SK-N-MC (cell line): ENCODE results near the gene ZNF438.

ENCODE experiments used
- DNase-seq: peaks from one replicate; pipeline ENCODE4 v3.0.0-alpha.2; 2011; ENCODE audit warnings: low read depth, low spot score
- H3K27ac ChIP-seq: fragments of 200-600 bp; sonication (generic); 2 replicates; pipeline ENCODE4 v1.5.1; 2016; ENCODE audit warnings: mixed run types
- H3K36me3 ChIP-seq: fragments of 200-600 bp; sonication (generic); 2 replicates; pipeline ENCODE4 v1.6.1; 2017; ENCODE audit warnings: antibody characterized with exemption, low read length, mixed read lengths; ENCODE audit not compliant: insufficient read depth
- H3K4me3 ChIP-seq: fragments of 200-600 bp; sonication (generic); 2 replicates; pipeline ENCODE4 v1.5.1; 2016
- H3K9ac ChIP-seq: fragments of 200-600 bp; sonication (generic); 2 replicates; pipeline ENCODE4 v1.8.0; 2017; ENCODE audit warnings: mixed run types, mixed read lengths; ENCODE audit not compliant: insufficient read length
- H3K9me3 ChIP-seq: fragments of 200-600 bp; sonication (generic); 2 replicates; pipeline ENCODE4 v1.6.1; 2017; ENCODE audit warnings: low read depth, mild to moderate bottlenecking, antibody characterized with exemption, low read length, moderate library complexity, mixed read lengths
- EZH2 ChIP-seq: fragments of 200-600 bp; sonication (generic); IDR thresholded peaks from one replicate; pipeline ENCODE4 v1.6.1; 2017; ENCODE audit warnings: antibody characterized with exemption
- FOXP2 ChIP-seq: optimal IDR thresholded peaks from 2 replicates; pipeline ENCODE3; 2011; ENCODE audit warnings: mild to moderate bottlenecking, moderate library complexity; ENCODE audit not compliant: insufficient read depth; ENCODE audit errors: extremely low read length, control extremely low read depth
- POLR2AphosphoS5 ChIP-seq: IDR thresholded peaks from 2 replicates; pipeline ENCODE4 v1.6.1; 2012; ENCODE audit warnings: mild to moderate bottlenecking, low read depth, low read length, borderline replicate concordance

The ZNF438 gene

DNA sequence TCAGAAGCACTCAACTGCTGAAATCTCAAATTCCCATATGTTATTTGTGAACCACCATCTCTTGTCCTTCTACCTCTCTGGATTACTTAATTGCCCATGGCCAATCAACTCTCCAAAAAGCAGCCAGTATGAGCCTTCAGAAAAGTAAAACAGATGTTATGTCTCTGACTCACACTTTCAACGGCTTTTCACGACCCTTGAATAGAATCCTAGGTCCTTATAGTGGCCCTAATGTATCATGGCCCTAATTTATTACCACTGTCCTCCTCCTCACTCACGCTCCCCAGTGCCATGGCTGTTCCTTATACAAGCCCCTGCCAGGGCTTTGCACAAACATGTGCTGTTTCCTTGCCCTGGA, 20.0 kb downstream of the ZNF438 start:
- TF ChIP-seq POLR2AphosphoS5 (no peak), FOXP2 (no peak), EZH2 (no peak)
- H3K27ac ChIP-seq = no peak overlapping the region

DNA sequence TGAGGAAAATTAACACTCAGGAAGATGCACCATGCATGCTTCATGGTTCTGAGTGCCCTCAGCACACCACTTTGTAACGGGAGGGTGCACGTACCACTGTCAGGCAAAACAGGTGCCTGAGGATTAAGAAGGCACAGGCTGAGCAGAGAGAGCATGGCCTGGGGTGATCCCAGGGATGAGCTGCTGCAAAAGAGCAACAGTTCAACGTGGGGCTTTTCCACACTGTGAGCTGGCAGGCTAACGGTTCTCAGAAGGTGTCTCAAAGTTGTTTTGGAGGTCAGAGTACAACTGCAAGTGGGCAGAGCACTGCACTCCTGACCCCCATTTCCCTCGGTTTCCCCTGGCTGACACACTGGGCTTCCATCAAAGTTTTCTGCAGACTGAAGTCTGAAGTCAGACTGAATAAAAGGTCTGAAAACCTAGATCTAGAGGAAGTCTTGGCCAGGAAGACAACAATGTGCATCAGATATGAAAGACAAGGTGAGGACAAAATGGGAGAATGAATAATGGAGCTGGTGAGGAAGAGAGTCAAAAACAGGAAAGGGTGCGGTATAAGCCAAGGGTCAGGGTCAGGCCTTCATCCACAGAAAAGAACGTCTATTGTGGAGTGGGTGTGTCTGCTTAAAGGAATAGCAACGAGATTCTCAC, 20.5 kb downstream of the ZNF438 start:
- TF ChIP-seq POLR2AphosphoS5 (no peak), EZH2 (no peak), FOXP2 (no peak)
- no peak overlapping the region for H3K9ac ChIP-seq
- H3K4me3 ChIP-seq = no peak overlapping the region
- H3K36me3 ChIP-seq = no peaks in the 10 kb centered on the region
- no peak for DNase-seq
- H3K27ac ChIP-seq = no peak overlapping the region
- H3K9me3 ChIP-seq = no peaks in the 10 kb centered on the region

More for the DNA sequence above, 20.0 kb downstream of the ZNF438 start:
- H3K9me3 ChIP-seq = no peaks in the 10 kb centered on the region
- DNase-seq = no peak
- H3K9ac ChIP-seq = no peak overlapping the region
- no peaks in the 10 kb centered on the region for H3K36me3 ChIP-seq
- H3K4me3 ChIP-seq = no peak overlapping the region

DNA sequence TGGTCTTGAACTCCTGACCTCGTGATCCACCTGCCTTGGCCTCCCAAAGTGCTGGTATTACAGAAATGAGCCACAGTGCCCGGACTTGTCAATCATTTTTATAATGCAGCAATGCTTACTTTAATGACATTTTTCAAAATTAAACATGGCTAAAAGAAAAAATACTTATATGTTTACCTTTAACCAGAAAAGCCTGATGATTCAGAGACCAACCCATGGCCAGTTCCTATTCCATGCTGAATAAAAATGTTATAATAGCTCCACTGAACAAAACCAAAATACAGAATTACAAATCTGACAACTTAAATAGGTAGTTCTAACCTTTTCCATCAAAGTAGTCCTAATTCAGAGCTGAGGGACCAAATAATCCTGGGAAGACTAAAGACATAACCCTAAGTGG, 21.6 kb downstream of the ZNF438 start:
- no peak overlapping the region for H3K9ac ChIP-seq
- TF ChIP-seq POLR2AphosphoS5 = no peak
- TF ChIP-seq EZH2 = no peak
- no peak for TF ChIP-seq FOXP2
- no peak for DNase-seq
- no peaks in the 10 kb centered on the region for H3K36me3 ChIP-seq
- H3K9me3 ChIP-seq = no peaks in the 10 kb centered on the region
- H3K4me3 ChIP-seq = no peak overlapping the region
- no peak overlapping the region for H3K27ac ChIP-seq

DNA sequence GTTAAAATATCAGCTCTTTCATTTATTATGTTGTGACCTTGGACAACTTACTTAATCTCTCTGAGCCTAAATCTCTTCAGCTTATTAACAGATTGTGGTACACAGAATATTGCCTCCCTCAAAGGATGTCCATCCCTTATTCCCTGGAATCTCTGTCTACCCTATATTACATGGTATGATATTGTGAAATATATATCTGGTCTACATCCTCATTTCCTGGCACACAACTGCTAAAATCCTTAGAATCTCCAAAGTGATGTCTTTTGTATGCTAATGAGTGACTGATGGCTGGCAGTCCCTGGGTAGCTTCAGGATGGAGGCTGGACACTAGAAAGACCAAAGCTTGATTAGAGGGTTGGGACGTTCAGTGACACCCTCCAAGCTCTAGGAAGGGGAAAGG, 25.8 kb downstream of the ZNF438 start:
- H3K9ac ChIP-seq = no peak overlapping the region
- H3K27ac ChIP-seq = no peak overlapping the region
- no peaks in the 10 kb centered on the region for H3K36me3 ChIP-seq
- TF ChIP-seq POLR2AphosphoS5 (no peak), EZH2 (no peak), FOXP2 (no peak)
- no peaks in the 10 kb centered on the region for H3K9me3 ChIP-seq
- DNase-seq = no peak
- H3K4me3 ChIP-seq = no peak overlapping the region

DNA sequence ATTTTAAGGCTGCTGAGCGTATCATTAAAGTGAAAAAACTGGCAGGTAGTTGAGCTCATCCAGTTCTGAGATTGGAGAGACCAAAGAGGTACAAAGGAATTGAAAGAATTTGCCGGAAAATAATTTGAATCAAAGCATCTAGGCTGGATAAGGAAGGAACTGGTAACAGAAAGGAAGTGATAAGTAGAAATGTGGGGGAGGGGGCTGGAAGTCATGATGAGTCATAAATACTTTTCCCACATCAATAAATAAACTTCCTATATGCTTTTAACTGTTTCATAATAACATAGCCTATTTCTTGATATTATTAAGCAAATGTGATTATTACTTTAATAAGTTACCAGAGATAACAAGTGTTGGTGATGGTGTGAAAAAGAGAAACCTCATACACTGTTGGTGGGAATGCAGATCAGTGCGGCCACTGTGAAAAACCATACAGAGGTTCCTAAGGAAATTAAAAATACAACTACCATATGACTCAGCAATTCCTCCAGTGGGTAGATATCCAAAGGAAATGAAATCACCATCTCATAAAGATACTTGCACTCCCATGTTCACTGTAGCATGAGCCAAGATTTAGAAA, 27.0 kb downstream of the ZNF438 start:
- no peaks in the 10 kb centered on the region for H3K9me3 ChIP-seq
- H3K36me3 ChIP-seq = no peaks in the 10 kb centered on the region
- DNase-seq = no peak
- H3K27ac ChIP-seq = no peak overlapping the region
- no peak overlapping the region for H3K9ac ChIP-seq
- no peak overlapping the region for H3K4me3 ChIP-seq
- no peak for TF ChIP-seq POLR2AphosphoS5

DNA sequence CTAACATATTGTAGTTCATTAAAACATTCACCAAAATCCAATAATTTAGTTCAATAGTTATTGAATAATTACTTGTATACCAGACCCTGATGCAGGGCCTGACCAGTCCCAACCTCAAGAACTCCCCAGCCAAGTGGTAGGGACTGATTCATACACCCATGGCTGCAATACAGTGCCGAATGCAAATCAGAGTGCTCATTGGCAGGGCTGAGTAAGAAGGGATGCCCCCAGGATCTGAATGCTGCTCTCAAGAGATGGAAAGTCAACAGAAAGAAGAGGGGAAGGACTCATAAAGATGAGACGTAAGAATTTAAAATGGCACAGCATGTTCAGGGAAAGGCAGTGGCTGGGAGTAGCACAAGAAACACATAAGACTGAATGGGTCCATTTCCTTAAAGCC, 29.9 kb downstream of the ZNF438 start:
- Histone ChIP-seq H3K4me3 (no peak overlapping the region), H3K36me3 (no peaks in the 10 kb centered on the region), H3K9me3 (no peaks in the 10 kb centered on the region), H3K27ac (no peak overlapping the region), H3K9ac (no peak overlapping the region)
- DNase-seq = no peak
- TF ChIP-seq FOXP2 (no peak), EZH2 (no peak), POLR2AphosphoS5 (no peak)

DNA sequence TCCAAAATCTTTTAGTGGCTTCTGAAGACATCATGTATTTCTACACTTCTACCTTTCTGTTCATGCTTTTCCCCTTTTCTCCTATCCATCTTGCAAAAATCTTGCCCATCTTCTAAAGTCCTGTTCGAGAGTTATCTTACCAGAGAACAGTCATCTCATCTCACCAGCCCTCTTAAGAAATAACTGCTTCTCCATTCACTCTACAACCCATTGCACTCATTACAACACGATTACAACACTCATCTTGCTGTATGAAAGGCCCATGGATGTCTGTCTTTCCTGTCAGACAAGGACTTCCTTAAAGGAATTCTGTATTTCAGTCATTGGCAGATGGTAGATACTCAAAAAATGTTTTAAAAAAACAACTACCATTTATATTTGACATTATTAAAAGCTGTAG, 30.8 kb downstream of the ZNF438 start:
- Histone ChIP-seq H3K27ac (no peak overlapping the region), H3K36me3 (no peaks in the 10 kb centered on the region), H3K9ac (no peak overlapping the region), H3K9me3 (no peaks in the 10 kb centered on the region), H3K4me3 (no peak overlapping the region)
- TF ChIP-seq EZH2 (no peak), FOXP2 (no peak), POLR2AphosphoS5 (no peak)
- DNase-seq = no peak

DNA sequence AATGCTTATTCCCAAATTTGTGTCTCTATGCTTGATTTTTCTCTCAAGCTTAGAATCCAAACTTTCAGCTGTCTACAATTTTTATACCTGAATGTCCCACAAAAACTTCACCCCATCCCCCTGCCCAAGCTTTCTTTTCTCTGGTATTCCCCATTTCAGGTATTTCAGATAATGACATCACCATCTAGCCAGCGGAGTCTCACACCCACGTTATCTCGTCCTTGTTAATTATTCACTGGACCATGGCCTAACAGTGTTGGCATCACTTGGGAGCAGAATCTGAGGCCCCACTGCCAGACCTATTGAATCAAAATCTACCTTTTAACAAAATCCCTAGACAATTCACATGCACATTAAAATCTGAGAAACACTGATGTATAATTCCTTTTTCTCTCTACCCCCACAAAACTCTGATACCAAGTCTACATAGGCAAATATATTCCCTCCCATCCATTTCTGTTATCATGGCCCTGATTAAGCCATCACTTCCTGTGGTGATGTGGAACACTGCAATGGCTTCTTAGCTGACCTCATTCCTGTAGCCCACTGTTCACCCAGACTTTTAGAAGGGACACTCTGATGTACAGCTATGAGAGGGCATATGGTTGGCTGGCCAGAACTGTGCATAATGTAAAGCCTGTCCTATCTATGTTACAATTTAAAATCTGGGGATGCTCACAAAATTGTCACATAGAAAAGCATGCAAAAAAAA, 31.4 kb downstream of the ZNF438 start:
- TF ChIP-seq EZH2 (no peak), POLR2AphosphoS5 (no peak), FOXP2 (no peak)
- Histone ChIP-seq H3K9ac (no peak overlapping the region), H3K9me3 (no peaks in the 10 kb centered on the region), H3K27ac (no peak overlapping the region), H3K36me3 (no peaks in the 10 kb centered on the region), H3K4me3 (no peak overlapping the region)
- no peak for DNase-seq

DNA sequence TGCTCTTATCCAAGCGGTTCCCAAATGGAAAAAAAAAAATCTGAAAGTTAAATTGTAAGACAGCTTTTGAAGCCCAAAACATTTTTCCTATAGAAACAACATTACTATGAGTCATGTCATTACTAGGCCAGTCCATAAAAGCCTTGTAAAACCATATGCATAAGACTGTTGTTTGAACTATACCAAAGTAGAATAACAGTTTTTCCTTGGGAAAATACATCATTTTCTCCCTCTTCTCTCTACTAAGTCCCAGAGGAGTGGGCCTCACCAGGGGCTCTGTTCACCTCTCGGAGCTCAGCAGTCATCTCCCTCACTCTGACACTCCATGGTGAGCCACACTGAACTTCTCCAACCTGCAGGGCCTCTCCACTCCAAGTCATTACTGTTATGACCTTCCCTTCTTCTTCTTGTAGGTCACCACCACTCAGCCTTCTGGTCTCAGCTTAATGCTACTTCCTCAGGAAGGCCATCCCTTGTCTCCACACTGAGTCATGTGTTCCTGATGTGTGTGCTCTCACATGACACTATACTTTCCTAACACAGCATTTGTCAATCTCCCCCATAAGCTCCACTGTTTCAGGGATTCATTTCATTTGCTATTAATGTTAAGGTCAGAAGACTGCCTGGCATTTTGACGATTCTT, 32.5 kb downstream of the ZNF438 start:
- no peaks in the 10 kb centered on the region for H3K9me3 ChIP-seq
- no peak overlapping the region for H3K9ac ChIP-seq
- H3K36me3 ChIP-seq = no peaks in the 10 kb centered on the region
- no peak for TF ChIP-seq FOXP2
- TF ChIP-seq POLR2AphosphoS5 = no peak
- no peak for TF ChIP-seq EZH2
- no peak overlapping the region for H3K27ac ChIP-seq
- H3K4me3 ChIP-seq = no peak overlapping the region
- no peak for DNase-seq
